RWPE1 (cell line): Measurements from ENCODE around the gene NME5.

Experiments used
- CTCF ChIA-PET: fragments of 350-600 bp; sonication (Branson Sonifier 250); formaldehyde crosslinking; extraction: SDS; loops from one replicate; lab custom pipeline; 2021; lab: Yijun Ruan, JAX
- POLR2A ChIA-PET: fragments of 400-600 bp; formaldehyde crosslinking; extraction: SDS; loops from one replicate; lab custom pipeline; 2020; ENCODE audit warnings: antibody characterized with exemption; ENCODE audit not compliant: low non-redundant PET; lab: Yijun Ruan, JAX
- DNase-seq: peaks from one replicate; pipeline ENCODE4 v3.0.0; 2012; ENCODE audit warnings: low spot score
- H3K27ac ChIP-seq: fragments of 450-650 bp; 2 replicates; pipeline ENCODE4 v1.5.1; 2017
- CTCF ChIP-seq: fragments of 450-650 bp; conservative IDR thresholded peaks from 2 replicates; pipeline ENCODE4 v1.5.1; 2017; ENCODE audit warnings: low read depth, mild to moderate bottlenecking

The NME5 gene

GRCh38 chr5:138095100-138095907 is 43.9 kb downstream of the NME5 start:
- POLR2A ChIA-PET, result no interaction called here
- DNase-seq, result no peak
- CTCF ChIA-PET, result no interaction called here
- no peak for TF ChIP-seq CTCF
- H3K27ac ChIP-seq, result no peak overlapping the region

GRCh38 chr5:138093036-138093435 is 46.2 kb downstream of the NME5 start:
- no peak for TF ChIP-seq CTCF
- no peak overlapping the region for H3K27ac ChIP-seq
- no peak for DNase-seq
- CTCF ChIA-PET, result no interaction called here
- POLR2A ChIA-PET, result no interaction called here

DNA sequence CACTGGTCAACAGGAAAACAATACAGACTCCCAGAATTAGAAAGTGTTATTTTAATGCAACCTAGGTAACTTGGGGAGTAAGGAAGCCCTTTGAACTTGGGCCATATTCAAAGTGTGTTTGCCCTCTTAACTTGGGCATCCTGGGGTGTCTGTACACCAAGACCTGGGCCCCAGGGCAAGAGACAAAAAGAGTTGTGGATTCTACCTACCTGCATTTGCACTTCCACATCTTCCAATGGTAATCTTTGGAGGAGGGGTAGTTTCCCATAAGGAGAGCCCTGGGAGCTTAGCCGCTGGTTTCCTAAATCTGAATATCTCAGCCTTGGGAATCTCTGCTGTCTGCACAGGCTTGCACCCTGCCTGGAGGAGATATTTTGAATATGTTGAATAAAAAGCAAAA is 46.9 kb downstream of the NME5 start:
- no peak for TF ChIP-seq CTCF
- no peak for DNase-seq
- CTCF ChIA-PET, result interaction anchor here (0.6 to 1.1 kb wide), 2 partner anchors 15 to 27 kb away, joined by 3 to 4 read pairs; no protein-coding TSS in a partner anchor
- POLR2A ChIA-PET, result no interaction called here
- H3K27ac ChIP-seq, result no peak overlapping the region

DNA sequence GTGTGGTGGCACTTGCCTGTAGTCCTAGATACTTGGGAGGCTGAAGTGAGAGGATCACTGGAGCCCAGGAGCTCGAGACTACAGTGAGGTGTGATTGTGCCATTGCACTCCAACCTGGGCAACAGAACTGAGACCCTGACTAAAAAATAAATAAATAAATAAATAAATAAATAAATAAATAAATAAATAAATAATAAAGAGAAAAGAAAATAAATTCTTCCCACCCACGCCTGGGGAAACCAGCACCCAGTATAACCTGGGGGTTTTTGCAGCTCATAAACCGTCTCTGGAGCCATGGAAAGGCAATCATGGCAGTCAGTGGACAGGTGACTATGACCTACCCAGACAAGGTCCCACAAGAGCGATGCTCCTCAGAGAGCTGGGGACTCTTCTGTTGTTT is 47.5 kb downstream of the NME5 start:
- CTCF ChIA-PET, result interaction anchor here (0.6 to 1.1 kb wide), 4 partner anchors 15 to 27 kb away, joined by 3 to 5 read pairs (median 4); no protein-coding TSS in a partner anchor
- H3K27ac ChIP-seq, result no peak overlapping the region
- DNase-seq, result no peak
- TF ChIP-seq CTCF, result no peak
- POLR2A ChIA-PET, result no interaction called here

GRCh38 chr5:138083702-138084101 is 55.5 kb downstream of the NME5 start, which contains the start of gene WNT8A:
TSS of gene WNT8A (plus strand) at chr5:138084033. CDS start at chr5:138084128, 95 bp downstream.
- no peak for DNase-seq
- ChIA-PET CTCF (interaction anchor here (0.5 to 1.6 kb wide), 4 partner anchors 15 to 423 kb away, joined by 3 to 7 read pairs (median 4); no protein-coding TSS in a partner anchor), POLR2A (no interaction called here)
- no peak for TF ChIP-seq CTCF
- H3K27ac ChIP-seq, result no peak within 1 kb of the TSS

GRCh38 chr5:138082033-138082432 is 57.2 kb downstream of the NME5 start:
- no peak overlapping the region for H3K27ac ChIP-seq
- POLR2A ChIA-PET, result no interaction called here
- DNase-seq, result no peak
- no peak for TF ChIP-seq CTCF
- CTCF ChIA-PET, result interaction anchor here (0.6 to 1.6 kb wide), 6 partner anchors 13 to 440 kb away, joined by 3 to 5 read pairs (median 4); no protein-coding TSS in a partner anchor
